Stomach (tissue), 19 donors: ENCODE results near the gene C3AR1. TPM values are rescaled to one million over a fixed set of nuclear protein-coding genes. Genes with fewer than 3 reads are reported as not detected.
"Not testable (repeated sequence)": the region's sequence is repeated elsewhere in the genome, so short reads cannot be mapped to it uniquely, and the experiment has no call there.

Experiments
- DNase-seq, 2 donors: peaks; one replicate each; pipeline versions ENCODE4 v3.0.0 to v3.0.0-alpha.2; 2013 to 2019
- H3K27ac ChIP-seq, 5 donors: fragments of 200-600 bp in 4 of 5; sonication (generic) in 4 of 5; one replicate each; pipeline ENCODE4 v1.5.1; 2013 to 2019; ENCODE audit warnings: mild to moderate bottlenecking in 1 of 5, moderate library complexity in 1 of 5
- H3K27me3 ChIP-seq, 3 donors: fragments of 200-600 bp; sonication (generic); one replicate each; pipeline ENCODE4 v1.5.1; 2017 to 2019; ENCODE audit warnings: mixed run types in 1 of 3
- H3K36me3 ChIP-seq, 4 donors: fragments of 200-600 bp; sonication (generic); 1 replicate in 3 of 4; 2 replicates in 1 of 4; pipeline ENCODE4 v1.5.1; 2016 to 2019
- H3K4me1 ChIP-seq, 4 donors: fragments of 200-600 bp; sonication (generic); one replicate each; pipeline ENCODE4 v1.5.1; 2016 to 2019
- H3K4me3 ChIP-seq, 4 donors: fragments of 200-600 bp; sonication (generic) in 3 of 4; one replicate each; pipeline ENCODE4 v1.5.1; 2016 to 2019; ENCODE audit warnings: mild to moderate bottlenecking in 1 of 4
- H3K9me3 ChIP-seq, 4 donors: fragments of 200-600 bp; sonication (generic); one replicate each; pipeline ENCODE4 v1.5.1; 2016 to 2019
- EP300 ChIP-seq: sonication (generic); formaldehyde crosslinking; IDR thresholded peaks from one replicate; pipeline ENCODE4 v1.6.1; 2017; ENCODE audit warnings: antibody characterized with exemption
- POLR2A ChIP-seq, 4 donors: fragments of 450-650 bp; IDR thresholded peaks; one replicate each; pipeline ENCODE4 v1.6.1; 2016; ENCODE audit warnings: antibody characterized with exemption in 4 of 4, control low read depth in 2 of 4, mild to moderate bottlenecking in 1 of 4, moderate library complexity in 1 of 4
- POLR2AphosphoS5 ChIP-seq, 3 donors: sonication (generic); formaldehyde crosslinking; IDR thresholded peaks; one replicate each; pipeline ENCODE4 v1.6.1; 2016; ENCODE audit warnings: antibody characterized with exemption in 3 of 3
- WGBS, 5 donors: extraction: QIAGEN DNeasy Blood & Tissue Kit in 3 of 5; methylation state at CpG; one replicate each; pipeline versions ENCODE4 v1.1.5 to v1.1.7; 2013 to 2018; 5-methylcytosine and 5-hydroxymethylcytosine counted together
- intact Hi-C: fragments of 100-400 bp; cut with DNase I; formaldehyde crosslinking; loops from one replicate; pipeline ENCODE4 v1.15.1; 2023; ENCODE audit warnings: low total_unique reads
- long read RNA-seq, 10 donors: transcript quantifications; one replicate each; lab custom pipeline, GENCODE V29; 2026
- polyA plus RNA-seq, 3 donors: library from polyadenylated mRNA; stranded (reverse); fragments of 200-250 nt; gene quantifications; one replicate each; pipeline ENCODE4 v1.2.3, GENCODE V29; 2013
- total RNA-seq, 5 donors: library from RNA; depleted of rRNA; stranded (reverse); fragments of >200 nt; gene quantifications; one replicate each; pipeline versions ENCODE4 v1.1.0 to v1.2.3, GENCODE V29; 2014 to 2016
- TF ChIP-seq, protein P1 (sequence below), 7 experiments: fragments of 450-650 bp in 4 of 7; fragments of 200-600 bp in 3 of 7; sonication (generic) in 3 of 7; IDR thresholded peaks; one replicate each; pipeline ENCODE4 v1.5.1; 2016 to 2019; ENCODE audit warnings: antibody characterized with exemption in 7 of 7, control low read depth in 2 of 7, mild to moderate bottlenecking in 1 of 7
- donor health status: healthy with polysubstance abuse.
- donor health status: Bipolar disorder and iron deficiency.
- donor health status: healthy.

C3AR1 gene
- total RNA-seq (1 to 10 TPM in 3 of 5 donors, under 1 TPM in 1, not detected in 1; 0.89 to 8.8 (median 3.5) TPM), polyA plus RNA-seq (1 to 10 TPM; 1.5 to 6.3 (median 6.1) TPM)
- long read RNA-seq, donor 1, result 0 reads
- long read RNA-seq, donor 2, partial matches to known transcripts, result 0 of 1 reads
- long read RNA-seq, donor 2, other reads (novel, unspliced or antisense), result 0 of 1 reads
- long read RNA-seq, donor 3, result 0 reads
- long read RNA-seq, donor 4, result 0 reads
- long read RNA-seq, donor 5, partial matches to known transcripts, result 0 of 2 reads
- long read RNA-seq, donor 5, other reads (novel, unspliced or antisense), result 0 of 2 reads
- long read RNA-seq, donor 6, partial matches to known transcripts, result 0 of 1 reads
- long read RNA-seq, donor 6, other reads (novel, unspliced or antisense), result 0 of 1 reads
- long read RNA-seq, donor 7, partial matches to known transcripts, result 0 of 4 reads
- long read RNA-seq, donor 7, other reads (novel, unspliced or antisense), result 0 of 4 reads
- long read RNA-seq, donor 8, partial matches to known transcripts, result 0 of 1 reads
- long read RNA-seq, donor 8, other reads (novel, unspliced or antisense), result 0 of 1 reads
- long read RNA-seq, donor 9, partial matches to known transcripts, result 0 of 2 reads
- long read RNA-seq, donor 9, other reads (novel, unspliced or antisense), result 0 of 2 reads
- long read RNA-seq, donor 10, partial matches to known transcripts, result 0 of 1 reads
- long read RNA-seq, donor 10, other reads (novel, unspliced or antisense), result 0 of 1 reads

DNA sequence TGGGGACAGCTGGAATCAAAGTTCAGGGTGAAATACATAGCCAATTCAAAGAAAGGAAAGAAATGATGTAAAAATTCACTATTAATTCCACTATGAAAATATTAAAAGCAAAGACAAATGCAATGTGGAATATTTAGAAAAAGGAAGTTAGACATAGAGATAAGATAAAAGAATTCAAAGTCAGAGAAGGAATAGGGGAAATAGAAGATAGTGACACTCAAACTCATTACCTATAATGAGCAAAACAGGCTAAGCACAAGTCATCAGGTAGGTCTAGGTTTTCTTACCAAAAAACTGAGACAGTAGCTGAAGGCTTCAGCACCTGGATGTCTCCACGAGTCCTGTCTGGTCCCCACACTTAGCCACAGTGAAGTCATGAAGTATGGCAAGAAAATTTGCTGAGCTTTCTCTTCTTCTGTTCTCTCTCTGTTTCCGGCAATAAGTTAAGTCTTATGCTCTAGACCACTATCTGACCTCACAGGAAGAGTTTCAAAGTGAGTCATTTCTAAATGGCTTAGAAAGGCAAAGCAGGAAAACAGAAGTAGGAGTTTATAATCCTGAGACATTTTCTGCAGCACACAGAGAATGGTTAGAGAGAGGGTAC is at the start of gene C3AR1:
C3AR1 (minus strand) TSS at position 369 of the 604 bp plus-strand sequence. CDS start 6,174 bp downstream, outside the sequence.
- intact Hi-C loops, result no loop called here
- Histone ChIP-seq H3K4me1 (peaks cover 0 to 6% (median 0%) of the 10 kb centered on the region in 4 donors), H3K36me3 (no peaks in the 10 kb centered on the region), H3K27me3 (no peaks in the 10 kb centered on the region), H3K9me3 (no peaks in the 10 kb centered on the region), H3K27ac (peak within 1 kb of the TSS in 4 of 5 donors; percentile 45 to 68 (median 54)), H3K4me3 (peak within 1 kb of the TSS in 3 of 4 donors; percentile 7 to 24 (median 9))
- peak in 1 of 2 donors; percentile 49 for DNase-seq
- TF ChIP-seq POLR2AphosphoS5 (IDR thresholded peaks at IDR 0.05) (peak; percentile 26 to 67 (median 52)), EP300 (no peak)
- 41 to 54% (median 46%) methylated on average over 2 of the region's 2 CpGs for WGBS, 5 donors

DNA sequence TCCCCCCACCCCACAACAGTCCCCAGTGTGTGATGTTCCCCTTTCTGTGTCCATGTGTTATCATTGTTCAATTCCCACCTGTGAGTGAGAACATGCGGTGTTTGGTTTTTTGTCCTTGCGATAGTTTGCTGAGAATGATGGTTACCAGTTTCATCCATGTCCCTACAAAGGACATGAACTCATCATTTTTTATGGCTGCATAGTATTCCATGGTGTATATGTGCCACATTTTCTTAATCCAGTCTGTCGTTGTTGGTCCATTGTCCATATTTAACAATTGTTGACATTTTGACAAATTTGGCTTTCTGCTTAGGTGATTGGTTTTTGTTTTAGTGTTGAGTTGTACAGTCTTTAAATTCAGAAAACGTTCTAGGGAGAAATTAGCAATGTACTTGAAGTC is 47.0 kb upstream of the C3AR1 start:
- H3K4me1 ChIP-seq, H3K9me3 ChIP-seq, H3K27me3 ChIP-seq, H3K27ac ChIP-seq, H3K4me3 ChIP-seq, DNase-seq: not testable (repeated sequence)
- H3K36me3 ChIP-seq, result peaks cover 0 to 15% (median 4%) of the 10 kb centered on the region in 4 donors
- 86 to 98% (median 96%) methylated on average over 2 to 4 of the region's 4 CpGs for WGBS, 5 donors
- intact Hi-C loops, result loop anchor here (10.0 kb wide), 1 partner anchor 112 kb away; the partner anchor contains the start of gene FAM90A1

DNA sequence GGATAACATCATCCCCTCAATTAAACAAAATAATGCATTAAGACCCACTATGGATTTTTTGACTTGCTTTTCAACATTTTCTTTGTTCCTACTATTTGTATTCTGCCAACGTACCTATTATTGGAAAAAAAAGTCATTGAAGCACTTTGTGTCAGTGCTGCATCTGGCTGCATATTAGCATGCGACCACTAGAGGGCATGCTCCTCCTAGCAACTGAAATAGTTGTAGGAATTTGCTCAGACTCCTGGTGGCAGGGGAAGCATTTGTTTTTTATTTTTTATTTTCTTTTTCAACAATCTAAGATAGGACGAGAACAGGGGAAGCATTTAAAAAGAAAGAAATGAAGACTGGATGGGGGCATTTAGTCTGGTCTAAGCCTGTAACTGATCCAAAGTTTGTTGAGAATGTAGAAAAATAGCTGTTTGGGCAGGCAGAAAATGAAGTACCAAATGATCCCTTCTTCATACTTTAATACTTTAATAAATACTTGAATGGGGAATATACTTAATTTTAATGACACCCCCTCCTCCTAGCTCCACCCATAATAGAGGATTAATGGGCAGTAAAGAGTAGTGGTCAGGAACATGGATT is 42.7 kb upstream of the C3AR1 start:
- Histone ChIP-seq H3K27me3 (no peaks in the 10 kb centered on the region), H3K36me3 (peaks cover 3 to 29% (median 25%) of the 10 kb centered on the region in 4 donors), H3K9me3 (peaks cover 0 to 8% (median 0%) of the 10 kb centered on the region in 4 donors), H3K27ac (no peak overlapping the region), H3K4me1 (no peaks in the 10 kb centered on the region), H3K4me3 (no peak overlapping the region)
- intact Hi-C loops, result no loop called here
- WGBS, 5 donors, result 0 to 3% (median 1%) methylated on average over 3 of the region's 3 CpGs
- peak; percentile 77 to 93 for DNase-seq
- TF ChIP-seq POLR2AphosphoS5 (IDR thresholded peaks at IDR 0.05), result peak in 1 of 3 donors; percentile 24
- TF ChIP-seq, protein P1, sequence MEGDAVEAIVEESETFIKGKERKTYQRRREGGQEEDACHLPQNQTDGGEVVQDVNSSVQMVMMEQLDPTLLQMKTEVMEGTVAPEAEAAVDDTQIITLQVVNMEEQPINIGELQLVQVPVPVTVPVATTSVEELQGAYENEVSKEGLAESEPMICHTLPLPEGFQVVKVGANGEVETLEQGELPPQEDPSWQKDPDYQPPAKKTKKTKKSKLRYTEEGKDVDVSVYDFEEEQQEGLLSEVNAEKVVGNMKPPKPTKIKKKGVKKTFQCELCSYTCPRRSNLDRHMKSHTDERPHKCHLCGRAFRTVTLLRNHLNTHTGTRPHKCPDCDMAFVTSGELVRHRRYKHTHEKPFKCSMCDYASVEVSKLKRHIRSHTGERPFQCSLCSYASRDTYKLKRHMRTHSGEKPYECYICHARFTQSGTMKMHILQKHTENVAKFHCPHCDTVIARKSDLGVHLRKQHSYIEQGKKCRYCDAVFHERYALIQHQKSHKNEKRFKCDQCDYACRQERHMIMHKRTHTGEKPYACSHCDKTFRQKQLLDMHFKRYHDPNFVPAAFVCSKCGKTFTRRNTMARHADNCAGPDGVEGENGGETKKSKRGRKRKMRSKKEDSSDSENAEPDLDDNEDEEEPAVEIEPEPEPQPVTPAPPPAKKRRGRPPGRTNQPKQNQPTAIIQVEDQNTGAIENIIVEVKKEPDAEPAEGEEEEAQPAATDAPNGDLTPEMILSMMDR (IDR thresholded peaks at IDR 0.05), result peak in 5 of 7 experiments; percentile 87 to 97 (median 92)
- no peak for TF ChIP-seq EP300

DNA sequence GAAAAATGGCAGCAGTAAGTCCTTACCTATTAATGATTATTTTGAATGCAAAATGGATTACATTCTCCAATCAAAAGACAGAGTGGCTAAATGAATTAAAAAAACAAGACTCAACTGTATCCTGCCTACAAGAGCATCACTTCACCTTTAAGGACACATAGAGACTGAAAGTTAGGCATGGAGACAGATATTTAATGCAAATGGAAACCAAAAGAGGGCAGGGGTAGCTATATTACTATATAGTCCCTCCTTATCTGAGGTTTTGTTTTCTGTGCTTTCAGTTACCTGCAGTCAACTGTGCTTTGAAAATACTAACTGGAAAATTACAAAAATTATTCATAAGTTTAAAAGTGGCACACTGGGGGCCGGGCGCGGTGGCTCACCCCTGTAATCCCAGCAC is 33.1 kb upstream of the C3AR1 start:
- H3K27me3 ChIP-seq, result no peaks in the 10 kb centered on the region
- WGBS, 5 donors, result 92 to 100% (median 98%) methylated on average over 3 of the region's 3 CpGs

More for the DNA sequence above, 33.1 kb upstream of the C3AR1 start:
- intact Hi-C loops, result no loop called here
- Histone ChIP-seq H3K27ac (no peak overlapping the region), H3K4me3 (no peak overlapping the region), H3K36me3 (peaks cover 29 to 85% (median 60%) of the 10 kb centered on the region in 4 donors), H3K4me1 (no peaks in the 10 kb centered on the region), H3K9me3 (no peaks in the 10 kb centered on the region)
- TF ChIP-seq EP300 (no peak), POLR2A (IDR thresholded peaks at IDR 0.05) (no peak), POLR2AphosphoS5 (IDR thresholded peaks at IDR 0.05) (no peak)
- TF ChIP-seq, protein P1 (IDR thresholded peaks at IDR 0.05), result no peak
- DNase-seq, result no peak
